HG02610 (cell line): Measurements from ENCODE around the gene NDUFA13.

ENCODE experiments used
- ATAC-seq: cut with Tn5 transposase; IDR thresholded peaks from one replicate; pipeline ENCODE4 v1.9.1; 2021; ENCODE audit warnings: mild to moderate bottlenecking, moderate library complexity; ENCODE audit not compliant: unreplicated experiment

NDUFA13 gene

DNA sequence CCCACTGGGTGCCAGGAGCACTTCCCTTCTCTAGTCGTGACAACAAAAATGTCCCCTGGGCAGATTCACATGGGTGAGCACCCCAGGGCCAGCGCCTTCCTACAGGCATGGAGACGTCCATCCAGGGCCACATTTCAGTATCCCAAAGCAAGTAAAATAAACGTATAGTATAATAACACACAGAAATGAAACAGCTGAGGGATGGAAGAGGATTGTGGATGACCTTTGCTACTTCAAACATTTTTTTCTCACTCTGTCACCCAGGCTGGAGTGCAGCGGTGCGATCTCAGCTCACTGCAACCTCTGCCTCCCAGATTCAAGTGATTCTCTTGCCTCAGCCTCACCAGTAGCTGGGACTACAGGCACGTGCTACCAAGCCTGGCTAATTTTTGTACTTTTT, 50.3 kb downstream of the NDUFA13 start:
- ATAC-seq: no peak

DNA sequence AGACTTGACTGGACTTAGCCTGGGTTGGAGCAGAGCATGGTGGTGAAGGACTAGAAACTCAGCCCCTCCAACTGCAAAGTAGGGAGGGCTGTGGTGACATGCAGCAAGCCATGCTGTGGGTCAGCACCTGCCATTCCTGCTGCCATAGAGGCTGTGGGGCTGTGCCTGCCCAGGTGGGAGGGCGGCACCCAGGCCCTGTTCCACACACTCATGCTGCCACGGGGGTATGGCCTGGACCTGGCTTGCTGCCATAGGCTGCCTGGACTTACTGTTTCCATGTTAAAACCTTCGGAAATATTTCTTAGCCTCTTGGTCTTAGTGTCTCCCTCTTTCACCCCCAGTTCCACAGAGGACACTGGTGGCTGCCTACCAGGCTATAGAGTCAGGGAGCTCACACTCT, 51.4 kb downstream of the NDUFA13 start:
- ATAC-seq: no peak

DNA sequence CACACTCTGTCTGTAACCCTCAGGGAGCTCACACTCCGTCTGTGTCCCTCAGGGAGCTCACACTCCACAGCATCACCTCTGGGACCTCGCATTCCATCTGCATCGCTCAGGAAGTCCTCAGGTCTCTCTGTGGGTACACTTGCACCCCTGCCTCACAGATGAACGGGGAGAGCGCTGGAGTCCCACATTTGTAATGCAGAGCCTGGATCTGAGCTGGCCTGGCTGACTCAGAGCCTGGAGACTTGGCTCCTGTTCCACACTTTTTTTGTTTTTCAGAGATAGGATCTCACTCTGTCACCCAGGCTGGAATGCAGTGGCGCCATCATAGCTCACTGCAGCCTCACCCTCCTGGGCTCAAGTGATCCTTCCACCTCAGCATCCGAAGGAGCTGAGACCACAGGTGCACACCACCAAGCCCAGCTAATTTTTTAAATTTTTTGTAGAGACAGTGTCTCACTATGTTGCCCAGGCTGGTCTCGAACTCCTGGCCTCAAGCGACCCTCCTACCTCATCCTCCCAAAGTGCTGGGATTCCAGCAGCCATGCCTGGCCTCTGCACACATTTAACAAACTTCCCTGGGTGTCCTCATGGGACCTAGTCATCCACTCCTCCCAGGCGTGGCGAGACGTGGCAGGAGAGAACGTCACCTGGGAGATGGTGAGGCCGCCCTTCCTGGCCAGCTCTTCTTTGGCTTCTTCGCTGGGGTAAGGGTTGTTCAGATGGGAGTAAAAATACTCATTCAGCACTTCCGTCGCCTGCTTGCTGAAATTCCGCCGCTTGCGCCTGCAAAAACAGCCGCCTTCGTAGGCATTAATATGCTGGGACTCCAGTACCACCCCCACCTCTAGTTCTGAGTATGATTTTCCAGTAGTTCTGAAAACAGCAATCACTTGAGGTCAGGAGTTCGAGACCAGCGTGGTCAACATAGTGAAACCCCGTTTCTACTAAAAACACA, 53.1 kb downstream of the NDUFA13 start:
- ATAC-seq: no peak

GRCh38 chr19:19570571-19570970, 54.5 kb downstream of the NDUFA13 start:
- ATAC-seq: no peak

DNA sequence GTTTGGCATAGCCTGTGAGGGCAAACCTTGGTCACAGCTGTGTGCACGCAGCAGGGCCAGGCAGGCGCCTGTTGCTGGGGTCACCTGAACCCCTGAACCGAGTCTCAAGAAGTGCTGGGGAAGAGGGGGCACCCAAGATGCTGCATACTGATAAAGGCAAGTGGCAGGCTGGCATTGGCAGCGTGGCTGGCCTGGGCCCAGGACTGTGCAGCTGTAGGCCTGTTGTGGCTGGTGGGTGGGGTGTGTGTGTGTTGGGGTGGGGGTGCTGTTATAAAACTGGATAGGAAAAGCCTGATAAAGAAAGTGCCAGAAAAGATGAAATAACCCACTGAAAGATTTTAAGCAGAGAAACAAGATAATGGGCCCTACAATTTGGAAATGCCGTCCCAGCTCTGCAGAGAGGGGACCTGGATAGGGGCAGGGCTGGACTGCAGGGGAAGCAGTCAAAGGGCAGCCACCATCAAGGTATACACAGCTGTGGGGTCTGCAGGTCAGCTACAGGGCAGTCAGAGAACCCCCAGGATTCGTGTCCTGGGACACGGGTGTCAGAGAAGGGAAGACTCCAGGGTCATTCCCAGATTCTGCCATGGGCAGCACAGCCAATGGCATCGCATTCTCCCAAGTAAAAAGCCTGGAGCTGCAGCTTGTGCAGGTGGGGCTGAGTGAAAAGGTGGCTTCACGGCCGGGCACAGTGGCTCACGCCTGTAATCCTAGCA, 55.2 kb downstream of the NDUFA13 start:
- ATAC-seq: no peak

DNA sequence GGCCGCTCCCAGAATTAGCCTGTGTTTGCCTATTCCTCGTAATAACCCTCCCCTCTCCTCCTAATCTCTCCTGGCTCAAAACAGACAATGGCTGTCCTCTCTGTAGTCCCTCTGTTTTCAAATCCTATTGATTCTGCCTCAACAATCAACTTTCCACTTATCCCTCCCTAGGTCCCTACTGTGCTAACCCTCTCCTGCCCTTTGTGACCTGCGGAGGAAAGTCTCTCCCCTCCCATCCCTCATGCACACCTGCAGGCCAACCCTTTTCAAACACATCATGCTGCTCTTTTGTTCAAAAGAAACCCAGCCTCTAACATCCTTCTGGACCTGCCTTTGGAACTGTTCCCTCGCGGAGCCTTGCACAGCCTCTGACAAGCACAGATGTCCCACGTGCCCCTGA, 59.4 kb downstream of the NDUFA13 start:
- ATAC-seq: no peak
